Ishikawa (cell line): ENCODE data around the gene TSBP1.

ENCODE experiments used
- CEBPB ChIP-seq: IDR thresholded peaks from 2 replicates; pipeline ENCODE4 v1.6.1; 2012
- FOXM1 ChIP-seq: IDR thresholded peaks from 2 replicates; pipeline ENCODE4 v1.6.1; 2012; ENCODE audit warnings: low read depth, borderline replicate concordance
- MAX ChIP-seq: IDR thresholded peaks from 2 replicates; pipeline ENCODE4 v1.6.1; 2012
- TAF1 ChIP-seq: IDR thresholded peaks from 2 replicates; pipeline ENCODE4 v1.6.1; 2012; ENCODE audit warnings: low read depth, mild to moderate bottlenecking
- ZBTB7A ChIP-seq: IDR thresholded peaks from 2 replicates; pipeline ENCODE4 v1.6.1; 2012; ENCODE audit warnings: low read depth

GRCh38 chr6:32393665-32394420, 22.1 kb upstream of the TSBP1 start:
- no peak for TF ChIP-seq FOXM1
- TF ChIP-seq TAF1: no peak
- no peak for TF ChIP-seq ZBTB7A
- no peak for TF ChIP-seq MAX
- no peak for TF ChIP-seq CEBPB
